Measurements from ENCODE around the gene HDAC4. TPM values are rescaled to one million over a fixed set of nuclear protein-coding genes. Genes with fewer than 3 reads are reported as not detected.

The HDAC4 gene
- total and polyA plus RNA-seq, 2 of the 8 experiments (the other 6 are each of a cell fraction or from before 2014, with no cell fraction given), result 15.4 to 31.5 TPM

DNA sequence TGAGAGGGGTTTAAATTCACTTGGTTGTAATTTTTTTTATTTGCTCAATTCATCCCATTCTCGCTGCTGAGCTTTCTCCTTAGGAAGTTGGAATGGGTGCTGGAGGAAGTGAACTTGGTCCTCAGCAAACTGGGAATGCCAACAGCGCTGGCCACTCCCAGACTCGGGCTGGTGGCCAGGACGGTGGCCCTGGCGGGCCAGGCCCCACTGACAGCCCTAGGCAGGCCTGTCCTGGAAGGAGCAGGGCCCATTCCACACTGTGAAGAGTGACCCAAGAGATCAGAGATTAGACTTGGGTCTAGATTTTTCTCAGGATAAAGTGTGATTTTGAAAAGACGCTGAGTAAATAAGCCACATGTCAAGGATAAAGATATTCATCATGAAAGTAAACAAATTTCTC lies 132.7 kb downstream of the HDAC4 start:
- CTCF ChIA-PET (ENCODE audit: partially characterized antibody), result interaction anchor here (0.8 to 1.5 kb wide), 4 partner anchors 9 to 129 kb away, joined by 3 to 6 read pairs (median 4); no protein-coding TSS in a partner anchor
- Histone ChIP-seq H3K4ac (replicated peaks; ENCODE audit: insufficient read length, low read depth, low read length) (no peak overlapping the region), H3K27ac (ENCODE audit: low read depth, low read length) (no peak overlapping the region), H2AK5ac (ENCODE audit: low read depth, low read length) (no peak overlapping the region), H2BK12ac (ENCODE audit: low read depth, low read length) (no peak overlapping the region), H2BK5ac (ENCODE audit: low read depth, low read length) (no peak overlapping the region; the same call in 1 of the 2 replicates), H3K18ac (ENCODE audit: extremely low read depth, low read length) (no peak overlapping the region), H2BK120ac (replicated peaks; ENCODE audit: low read depth, low read length) (no peak overlapping the region), H3K23ac (ENCODE audit: insufficient read length) (no peak overlapping the region), H3K4me3 (ENCODE audit: extremely low read depth in 1 of 4, insufficient read depth in 2 of 4, low read depth in 3 of 4, low read length in 4 of 4) (no peak overlapping the region), H4K8ac (ENCODE audit: extremely low read depth, insufficient read depth, low read length) (no peak overlapping the region), H3K4me2 (ENCODE audit: insufficient read depth in 1 of 2, low read depth in 2 of 2, low read length in 2 of 2) (no peak overlapping the region), H3K79me2 (ENCODE audit: control insufficient read depth in 1 of 2, insufficient read depth in 2 of 2, low read length in 2 of 2) (peaks cover 3 to 97% of the 10 kb centered on the region in 2 experiments; a peak in 2 of 4 replicates), H4K91ac (replicated peaks; ENCODE audit: insufficient read length, low read length) (no peak overlapping the region), H3K14ac (ENCODE audit: insufficient read length) (no peak overlapping the region), H3K9ac (replicated peaks in 1 of 4; ENCODE audit: extremely low read depth in 1 of 4, low read depth in 3 of 4, low read length in 3 of 4) (no peak overlapping the region), H2BK20ac (ENCODE audit: low read length) (no peak overlapping the region), H4K20me1 (replicated peaks in 1 of 2; ENCODE audit: control insufficient read depth in 1 of 2, insufficient read depth in 2 of 2, low read length in 2 of 2) (peaks cover 4 to 34% of the 10 kb centered on the region in 2 experiments), H3K4me1 (replicated peaks in 1 of 4; ENCODE audit: control insufficient read depth in 3 of 4, insufficient read depth in 4 of 4, low read length in 3 of 4) (peaks cover 0 to 26% (median 13%) of the 10 kb centered on the region in 4 experiments; a peak in 5 of 7 replicates), H2BK15ac (ENCODE audit: low read length) (no peak overlapping the region), H3K23me2 (ENCODE audit: low read depth, low read length) (no peaks in the 10 kb centered on the region; the same call in 1 of the 2 replicates), H3K9me3 (ENCODE audit: insufficient read depth in 2 of 2, low read depth in 1 of 2, low read length in 1 of 2) (no peaks in the 10 kb centered on the region), H2AFZ (ENCODE audit: low read length) (no peak overlapping the region), H3K36me3 (ENCODE audit: control insufficient read depth in 2 of 4, insufficient read depth in 4 of 4, low read length in 3 of 4) (no peaks in the 10 kb centered on the region), H4K5ac (ENCODE audit: insufficient read length, low read depth, low read length) (no peak overlapping the region), H3K79me1 (ENCODE audit: low read depth, low read length) (peaks cover 22% of the 10 kb centered on the region), H3K27me3 (replicated peaks in 1 of 4; ENCODE audit: control insufficient read depth in 3 of 4, extremely low read depth in 1 of 4, insufficient read depth in 3 of 4, low read length in 3 of 4) (no peaks in the 10 kb centered on the region), H3K56ac (replicated peaks; ENCODE audit: insufficient read length, low read depth, low read length) (no peak overlapping the region)
- POLR2A ChIA-PET (ENCODE audit: partially characterized antibody), result no interaction called here
- FAIRE-seq, result no peak
- WGBS, 2 experiments (ENCODE audit: extremely low coverage in 1 of 2, insufficient coverage in 1 of 2, insufficient read length in 1 of 2, insufficient replicate concordance in 2 of 2, low coverage in 1 of 2, low lambda C conversion rate in 2 of 2, missing lambda C conversion rate in 1 of 2), result 90% methylated on average over 6 of the region's 6 CpGs; no CpG with 5 or more reads in 1 of the 2 experiments
- DNase-seq (ENCODE audit: low read depth in 1 of 2, low spot score in 2 of 2), result no peak
- TF ChIP-seq PHF8 (conservative IDR thresholded peaks at IDR 0.05; ENCODE audit: low read depth, low read length) (no peak), JUND (IDR thresholded peaks at IDR 0.05; ENCODE audit: low read length) (no peak)

Data from H1 (cell line).